NAMALWA (cell line): ENCODE results near the gene ZMYM2.
A peak's percentile ranks its signal among the peaks of the same experiment; 100 is the strongest.

Experiments used
- DNase-seq: peaks from one replicate; pipeline ENCODE4 v3.0.0-alpha.2; 2015; ENCODE audit warnings: low spot score

Gene ZMYM2

GRCh38 chr13:20105161-20105689 is 146.7 kb downstream of the ZMYM2 start:
- DNase-seq = no peak

DNA sequence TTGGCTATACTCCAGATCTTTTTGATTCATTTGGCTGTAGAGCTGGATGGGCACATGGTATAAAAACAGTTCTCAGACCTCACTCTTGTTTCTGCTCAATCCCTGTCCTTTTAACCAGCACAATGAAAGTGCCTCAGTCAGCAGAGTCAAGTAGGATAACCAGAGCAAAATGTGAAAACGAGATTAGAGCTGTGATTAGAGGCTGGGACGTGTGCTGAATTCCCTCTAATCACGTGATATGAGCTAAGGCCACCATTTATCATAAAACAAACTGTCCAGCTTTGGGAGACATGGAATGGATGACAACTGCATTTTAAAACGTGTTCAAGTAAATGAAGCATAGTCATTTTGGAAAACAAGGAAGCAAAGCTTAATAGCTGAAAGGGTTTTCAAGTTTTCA is 148.2 kb downstream of the ZMYM2 start:
- no peak for DNase-seq

DNA sequence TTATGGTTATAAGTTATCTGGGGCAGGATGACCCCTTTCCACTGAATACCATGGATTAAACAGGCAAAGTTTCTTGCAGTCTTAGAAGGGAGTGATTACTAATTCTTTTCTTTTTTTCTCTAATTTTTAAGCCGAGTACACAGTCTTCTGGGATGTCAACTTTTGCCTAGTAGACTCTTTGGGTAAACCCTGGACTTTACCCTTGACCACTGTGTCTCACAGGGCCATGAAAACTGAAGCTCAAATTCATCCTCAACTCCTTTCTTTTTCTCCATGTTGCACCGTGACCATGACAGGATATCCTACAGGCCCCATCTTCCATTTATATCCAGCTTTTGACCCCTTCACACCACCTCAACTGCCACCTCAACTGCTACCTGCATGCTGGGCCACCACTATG is 150.5 kb downstream of the ZMYM2 start:
- DNase-seq = no peak

DNA sequence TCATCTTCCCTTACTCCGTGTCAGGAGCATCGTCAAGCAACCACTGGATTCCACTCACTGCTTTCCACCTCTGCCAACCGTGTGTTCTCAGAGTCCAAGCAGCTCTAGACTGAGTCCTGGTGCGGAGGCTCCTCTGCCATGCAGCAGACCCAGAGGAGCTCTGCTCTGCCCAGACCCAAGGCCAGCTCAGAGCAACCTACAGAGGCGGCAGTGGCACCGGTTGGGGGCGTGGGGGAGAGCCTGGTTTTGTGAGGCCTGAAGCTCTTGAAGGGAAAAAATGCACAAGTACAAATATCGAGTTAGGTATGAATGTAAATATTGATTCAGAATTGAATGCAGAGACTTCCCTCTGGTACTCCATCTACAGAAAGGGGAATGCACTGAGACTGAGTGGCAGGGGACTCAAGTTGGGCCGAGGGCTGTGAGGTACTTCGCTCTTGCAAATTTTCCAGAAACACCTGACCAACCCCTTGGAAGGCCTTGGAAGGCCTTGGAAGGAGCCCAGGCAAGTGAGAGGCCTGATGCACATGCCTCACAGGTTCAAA is 155.6 kb downstream of the ZMYM2 start:
- no peak for DNase-seq

DNA sequence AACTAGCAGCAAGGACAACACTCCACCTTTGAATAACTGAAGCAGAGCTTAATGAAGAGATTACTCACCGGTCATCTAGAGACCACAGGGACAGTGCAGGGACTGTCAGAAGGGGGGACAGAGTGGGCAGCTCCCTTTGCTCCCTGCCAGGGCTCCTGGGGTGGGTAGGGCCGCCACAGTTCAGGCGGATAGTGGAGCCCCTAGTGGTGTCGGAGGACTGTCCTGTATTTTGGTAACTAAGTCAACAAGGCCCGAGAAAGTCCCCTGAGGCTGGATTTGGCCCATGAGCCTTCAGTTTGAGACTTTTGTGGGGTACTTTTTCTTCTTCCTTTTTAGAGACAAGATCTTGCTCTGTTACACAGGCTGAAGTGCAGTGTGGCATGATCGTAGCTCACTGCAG is 157.7 kb downstream of the ZMYM2 start:
- no peak for DNase-seq

- DNase-seq = no peak
Measured at GRCh38 chr13:20118268-20119140, 160.0 kb downstream of the ZMYM2 start.

DNA sequence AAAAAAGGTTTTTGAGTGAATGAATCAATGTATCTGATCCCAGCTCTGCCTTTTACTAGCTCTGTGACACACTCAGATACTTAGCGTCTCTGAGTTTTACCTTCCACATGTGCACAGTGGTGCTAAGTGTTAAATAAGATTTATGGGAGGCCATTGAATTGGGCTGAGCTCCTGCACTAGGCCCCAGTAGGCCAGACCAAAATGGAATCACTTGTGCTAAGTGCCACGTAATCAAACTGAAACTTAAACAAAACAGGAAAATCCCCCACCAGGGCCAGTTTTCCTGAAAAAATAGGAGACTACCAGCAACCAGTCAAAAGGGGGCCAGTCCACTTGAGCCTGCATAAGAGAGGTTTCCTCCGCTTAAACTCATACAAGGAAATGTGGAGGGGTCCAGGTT is 161.4 kb downstream of the ZMYM2 start:
- no peak for DNase-seq

GRCh38 chr13:20121159-20121525 is 162.6 kb downstream of the ZMYM2 start:
- no peak for DNase-seq

DNA sequence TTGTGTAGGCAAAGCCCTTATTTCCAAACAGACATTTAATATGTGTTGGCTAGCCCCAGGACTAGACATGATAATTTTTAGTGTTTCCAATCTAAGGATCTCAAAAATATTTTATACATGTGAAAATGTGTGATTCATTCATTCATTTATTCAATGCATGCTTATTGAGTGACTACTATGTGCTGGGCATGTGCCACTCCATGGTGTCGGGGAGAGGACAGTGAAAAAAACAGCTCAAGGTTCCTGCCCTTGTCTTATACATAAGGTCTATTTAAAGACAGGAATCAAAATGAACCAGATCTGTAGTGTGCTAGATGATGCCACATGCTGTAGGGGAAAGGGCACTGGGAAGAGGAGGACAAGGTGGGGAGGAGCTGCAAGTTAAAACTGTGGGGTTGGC is 165.8 kb downstream of the ZMYM2 start:
- DNase-seq = no peak

DNA sequence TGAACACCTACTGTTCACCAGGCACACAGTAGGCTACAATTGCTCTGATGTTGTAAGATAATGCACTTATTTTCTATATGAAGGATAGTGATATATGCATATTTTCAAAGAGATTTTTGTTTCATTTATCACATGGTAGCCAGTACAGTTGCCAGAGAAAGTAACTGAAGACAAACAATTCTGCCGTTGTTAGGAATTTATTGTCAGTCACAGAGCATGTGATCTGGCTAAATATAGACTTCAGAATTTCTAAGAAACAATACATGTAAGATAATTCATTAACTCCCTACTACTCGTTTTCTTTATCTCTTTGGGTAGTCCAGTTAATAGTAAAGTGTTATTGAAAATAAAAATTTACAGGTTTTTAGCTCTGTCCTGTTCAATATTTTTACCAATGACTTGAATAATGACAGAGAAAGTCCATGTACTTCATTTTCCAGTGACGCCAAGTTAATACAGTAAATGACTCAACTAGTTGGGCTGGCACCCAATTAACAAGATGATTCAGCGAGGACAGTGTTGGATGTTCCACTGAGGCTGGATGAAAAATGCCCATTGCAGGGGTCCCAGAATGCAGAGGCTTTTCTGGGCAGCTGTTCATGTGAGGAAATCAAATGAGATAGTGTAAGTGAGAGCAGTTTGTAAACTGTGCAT is 166.7 kb downstream of the ZMYM2 start:
- DNase-seq = no peak

DNA sequence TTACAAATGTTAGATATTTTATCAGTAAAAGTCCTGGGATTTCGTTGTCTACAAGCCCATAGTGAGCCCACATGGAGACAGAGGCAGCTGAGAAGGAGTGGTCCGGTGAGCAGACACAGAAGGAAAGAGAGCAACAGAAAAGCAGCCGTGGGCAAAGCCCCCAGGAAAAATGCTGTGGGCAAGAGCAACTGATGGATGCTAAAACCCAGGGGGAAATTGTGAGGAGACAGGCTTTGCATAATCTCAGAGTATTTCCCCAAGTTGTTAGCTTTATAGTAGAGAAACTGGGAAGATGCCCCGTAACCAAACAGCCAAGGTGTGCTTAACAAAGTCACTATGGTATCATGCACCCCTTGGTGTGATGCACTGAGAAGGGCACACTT is 167.2 kb downstream of the ZMYM2 start:
- DNase-seq = no peak

- no peak for DNase-seq
Measured at GRCh38 chr13:20126541-20127261, 168.2 kb downstream of the ZMYM2 start.

- peak; percentile 26 for DNase-seq
Measured at GRCh38 chr13:20127262-20127561, 168.7 kb downstream of the ZMYM2 start.

DNA sequence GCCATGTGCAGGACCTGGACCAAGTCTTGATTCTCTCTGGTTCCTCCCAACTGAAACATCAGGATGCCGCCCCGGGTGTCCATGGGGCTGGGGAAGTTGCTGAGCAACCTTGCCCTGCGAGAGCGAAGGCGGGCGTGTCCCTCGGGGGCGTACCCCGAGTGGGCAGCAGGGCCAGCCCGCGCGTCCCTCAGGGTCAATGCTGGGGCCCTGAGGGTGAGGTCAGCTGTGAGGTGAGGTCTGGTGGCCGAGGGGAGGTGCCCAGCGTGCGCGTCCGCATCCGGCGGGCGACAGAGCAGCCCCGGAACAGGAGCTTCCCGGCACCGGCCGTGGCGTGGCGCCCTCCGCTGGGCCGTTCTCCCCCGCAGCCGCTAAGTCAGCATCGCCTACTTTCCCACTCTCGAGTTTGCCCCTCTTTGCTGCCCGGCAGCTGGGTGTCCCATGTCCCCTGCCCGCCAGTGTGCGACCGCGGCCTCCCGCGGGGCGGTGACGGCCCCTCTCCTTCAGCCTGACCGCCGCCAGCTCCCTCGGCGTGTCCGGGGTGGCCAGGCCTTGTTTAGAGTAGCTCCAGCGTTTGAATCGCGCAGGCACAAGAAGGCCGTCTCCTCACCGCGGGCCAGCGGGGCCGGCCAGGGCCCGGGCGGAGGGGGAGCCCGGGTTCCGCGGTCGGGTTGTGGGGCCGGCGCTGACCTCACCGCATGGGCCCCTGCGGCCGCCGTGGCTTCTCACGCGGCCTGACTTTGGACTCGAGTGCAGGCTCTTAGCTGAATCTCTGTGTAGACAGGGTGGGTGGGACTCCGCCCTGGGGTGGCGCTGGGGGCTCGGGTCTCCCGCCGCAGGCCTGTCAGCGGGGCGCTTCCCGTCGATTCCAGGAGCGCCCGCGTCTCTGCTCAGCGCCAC is 169.3 kb downstream of the ZMYM2 start:
- no peak for DNase-seq

DNA sequence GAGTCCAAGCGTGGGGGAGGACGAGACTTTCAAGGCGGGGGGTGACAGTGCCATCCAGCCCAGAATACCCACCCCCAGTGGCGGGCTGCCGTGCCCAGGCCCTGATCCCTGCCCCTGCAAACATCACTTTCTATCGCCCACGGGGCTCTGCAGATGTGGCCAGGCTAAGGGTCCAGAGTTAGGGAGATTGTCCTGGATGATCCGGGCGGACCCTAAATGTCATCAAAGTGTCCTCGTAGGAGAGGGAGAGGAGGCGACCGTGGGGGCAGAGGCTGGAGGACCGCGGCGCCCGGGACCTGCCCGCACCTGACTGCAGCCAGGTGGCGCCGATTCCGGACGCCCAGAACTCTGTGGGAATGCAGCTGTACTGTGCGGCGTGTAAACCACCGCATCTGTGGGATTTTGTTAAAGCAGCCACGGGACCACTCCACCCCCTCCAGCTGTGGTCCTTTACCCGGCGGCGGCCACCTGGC is 170.0 kb downstream of the ZMYM2 start:
- DNase-seq = no peak

- no peak for DNase-seq
Measured at GRCh38 chr13:20129076-20129475, 170.5 kb downstream of the ZMYM2 start.

DNA sequence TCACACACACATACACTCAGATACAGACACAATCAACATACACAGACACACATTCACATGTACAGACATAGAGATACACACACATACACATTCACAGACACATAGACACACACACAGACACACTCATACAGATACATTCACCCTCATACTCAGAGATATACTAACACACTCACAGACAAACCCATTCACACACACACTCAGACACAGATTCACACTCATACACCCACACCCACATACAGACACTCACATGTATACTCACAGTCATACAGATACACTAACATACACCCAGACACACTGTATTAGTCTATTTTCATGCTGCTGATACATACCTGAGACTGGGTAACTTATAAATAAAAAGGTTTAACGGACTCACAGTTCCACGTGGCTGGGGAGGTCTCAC is 171.5 kb downstream of the ZMYM2 start:
- no peak for DNase-seq

- no peak for DNase-seq
Measured at GRCh38 chr13:20130652-20131051, 172.1 kb downstream of the ZMYM2 start.

DNA sequence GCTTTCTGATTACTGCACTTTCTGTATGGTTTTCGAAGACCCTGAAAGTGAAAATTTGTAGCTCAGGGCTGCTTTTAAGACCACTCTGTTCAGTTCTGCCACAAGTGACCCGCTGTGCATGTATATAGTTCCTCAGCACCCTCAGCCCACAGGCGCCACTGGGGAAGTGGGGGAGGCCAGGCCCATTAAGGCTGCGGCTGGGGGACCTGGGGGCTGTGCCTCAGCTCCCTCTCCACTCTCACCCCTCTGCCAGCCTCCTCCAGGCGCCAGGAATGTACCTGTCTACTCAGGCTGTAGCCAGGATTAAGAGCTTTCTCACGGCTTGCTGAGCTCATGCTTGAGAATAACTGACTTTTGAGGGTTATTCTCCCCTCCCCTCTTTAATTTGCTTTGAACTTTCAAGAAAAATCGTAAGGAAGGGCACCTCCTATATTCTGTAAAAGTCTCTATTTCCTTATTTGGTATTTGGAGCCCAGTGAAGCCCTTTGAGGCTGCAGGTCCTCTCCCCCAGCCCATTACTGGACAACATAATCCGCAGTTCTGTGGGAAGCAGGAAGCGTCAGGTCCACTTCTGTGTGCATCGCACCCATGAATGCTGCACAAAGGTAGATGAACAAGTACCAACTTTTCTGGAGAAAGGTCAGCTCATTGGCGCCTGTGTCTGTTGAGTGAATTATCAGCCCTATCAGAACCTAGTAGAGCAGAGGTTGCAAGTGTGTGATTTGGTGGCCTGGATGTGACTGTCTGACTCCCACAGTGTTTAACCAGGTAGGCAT is 172.7 kb downstream of the ZMYM2 start:
- DNase-seq = no peak

DNA sequence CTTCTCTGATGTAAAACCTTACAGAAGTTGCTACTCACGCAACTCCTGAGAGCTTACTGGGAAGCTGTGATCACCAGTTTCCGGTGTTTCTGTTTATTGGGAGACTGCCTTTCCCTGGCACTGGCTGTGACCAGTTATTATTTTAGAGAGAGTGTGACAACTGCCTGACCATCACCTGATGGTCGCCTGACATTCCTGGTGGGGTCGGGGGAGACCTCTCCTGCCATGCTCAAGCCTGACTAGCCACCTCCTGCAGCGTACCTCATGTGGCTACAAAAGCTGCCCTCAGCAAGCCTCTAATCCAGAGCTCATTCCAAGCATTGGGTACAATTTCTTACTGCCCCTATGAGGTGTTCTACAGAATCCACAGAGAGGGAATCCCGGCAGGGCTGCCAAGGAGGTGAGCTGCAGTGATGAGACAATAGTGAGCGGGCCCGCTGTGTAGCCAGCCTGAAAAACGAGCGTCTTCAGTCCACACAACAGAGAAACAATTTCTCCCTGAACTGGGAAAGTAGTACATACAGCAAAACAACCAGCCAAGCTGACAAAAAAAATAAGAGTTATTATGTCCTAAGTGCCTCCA is 173.6 kb downstream of the ZMYM2 start:
- DNase-seq = no peak
